ENCODE data around the gene ANXA2. TPM values are rescaled to one million over a fixed set of nuclear protein-coding genes. Genes with fewer than 3 reads are reported as not detected.

The ANXA2 gene
- total and polyA plus RNA-seq, 4 donors: 62.7 to 138 (median 107) TPM

DNA sequence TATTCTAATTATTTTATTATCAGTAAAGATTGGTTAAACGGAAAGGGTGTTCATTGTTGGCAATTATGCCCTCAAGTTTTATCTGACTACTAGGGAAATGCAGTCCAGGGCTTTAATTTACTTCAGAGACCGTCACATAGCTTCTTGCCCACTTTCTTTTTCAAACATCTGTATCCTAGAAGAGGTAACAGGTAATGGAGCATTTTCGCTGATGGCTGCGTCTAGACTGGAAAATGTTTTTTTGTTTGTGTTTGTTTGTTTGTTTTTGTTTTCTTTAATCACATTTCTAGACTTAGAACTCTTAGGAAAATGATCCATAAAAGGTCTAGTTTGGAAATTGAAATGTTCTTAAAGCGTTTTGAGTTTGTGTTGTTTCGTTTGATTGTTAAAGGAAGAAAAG, 71.4 kb downstream of the ANXA2 start:
- H3K4me3 ChIP-seq (ENCODE audit: low read depth in 1 of 3, low read length in 3 of 3): no peak overlapping the region
- no peak for DNase-seq (ENCODE audit: low spot score)
- 27% methylated on average over 6 of the region's 6 CpGs for WGBS
- peaks cover 0 to 8% (median 0%) of the 10 kb centered on the region in 4 donors for H3K27me3 ChIP-seq (ENCODE audit: control insufficient read depth in 4 of 4, insufficient read depth in 4 of 4, low read length in 3 of 4)
- H3K36me3 ChIP-seq (ENCODE audit: control insufficient read depth in 4 of 4, insufficient read depth in 3 of 4, low read depth in 1 of 4, low read length in 3 of 4): no peaks in the 10 kb centered on the region
- no peak overlapping the region for H3K9ac ChIP-seq (ENCODE audit: low read depth in 1 of 2, low read length in 2 of 2)
- TF ChIP-seq HNF4A (conservative IDR thresholded peaks at IDR 0.05): no peak
- TF ChIP-seq, protein P1, sequence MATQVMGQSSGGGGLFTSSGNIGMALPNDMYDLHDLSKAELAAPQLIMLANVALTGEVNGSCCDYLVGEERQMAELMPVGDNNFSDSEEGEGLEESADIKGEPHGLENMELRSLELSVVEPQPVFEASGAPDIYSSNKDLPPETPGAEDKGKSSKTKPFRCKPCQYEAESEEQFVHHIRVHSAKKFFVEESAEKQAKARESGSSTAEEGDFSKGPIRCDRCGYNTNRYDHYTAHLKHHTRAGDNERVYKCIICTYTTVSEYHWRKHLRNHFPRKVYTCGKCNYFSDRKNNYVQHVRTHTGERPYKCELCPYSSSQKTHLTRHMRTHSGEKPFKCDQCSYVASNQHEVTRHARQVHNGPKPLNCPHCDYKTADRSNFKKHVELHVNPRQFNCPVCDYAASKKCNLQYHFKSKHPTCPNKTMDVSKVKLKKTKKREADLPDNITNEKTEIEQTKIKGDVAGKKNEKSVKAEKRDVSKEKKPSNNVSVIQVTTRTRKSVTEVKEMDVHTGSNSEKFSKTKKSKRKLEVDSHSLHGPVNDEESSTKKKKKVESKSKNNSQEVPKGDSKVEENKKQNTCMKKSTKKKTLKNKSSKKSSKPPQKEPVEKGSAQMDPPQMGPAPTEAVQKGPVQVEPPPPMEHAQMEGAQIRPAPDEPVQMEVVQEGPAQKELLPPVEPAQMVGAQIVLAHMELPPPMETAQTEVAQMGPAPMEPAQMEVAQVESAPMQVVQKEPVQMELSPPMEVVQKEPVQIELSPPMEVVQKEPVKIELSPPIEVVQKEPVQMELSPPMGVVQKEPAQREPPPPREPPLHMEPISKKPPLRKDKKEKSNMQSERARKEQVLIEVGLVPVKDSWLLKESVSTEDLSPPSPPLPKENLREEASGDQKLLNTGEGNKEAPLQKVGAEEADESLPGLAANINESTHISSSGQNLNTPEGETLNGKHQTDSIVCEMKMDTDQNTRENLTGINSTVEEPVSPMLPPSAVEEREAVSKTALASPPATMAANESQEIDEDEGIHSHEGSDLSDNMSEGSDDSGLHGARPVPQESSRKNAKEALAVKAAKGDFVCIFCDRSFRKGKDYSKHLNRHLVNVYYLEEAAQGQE (IDR thresholded peaks at IDR 0.05): no peak
- no peaks in the 10 kb centered on the region for H3K9me3 ChIP-seq (ENCODE audit: control insufficient read depth in 4 of 4, low read length in 3 of 4)
- H3K4me1 ChIP-seq (ENCODE audit: control insufficient read depth in 4 of 4, insufficient read depth in 4 of 4, low read length in 3 of 4): no peaks in the 10 kb centered on the region
- H3K27ac ChIP-seq (ENCODE audit: low read depth in 1 of 2, low read length in 2 of 2): no peak overlapping the region

DNA sequence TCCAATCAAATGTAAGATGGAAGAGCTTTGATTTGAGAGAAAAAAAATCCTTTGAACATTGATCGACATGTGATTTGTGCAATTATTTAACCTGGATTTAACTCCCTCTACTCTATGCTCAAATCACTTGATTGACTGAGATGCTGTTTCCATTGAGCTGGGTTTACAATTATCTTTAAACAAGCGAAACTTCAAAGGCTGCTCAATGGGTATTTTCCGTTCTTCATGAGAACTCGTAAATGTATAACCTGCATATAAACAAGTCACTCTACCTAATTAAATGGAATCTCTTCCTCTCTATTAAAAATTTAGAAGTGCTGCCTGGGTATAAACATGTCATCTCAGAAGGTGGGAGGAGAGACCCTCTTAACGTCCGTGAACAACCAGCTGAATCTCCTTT, 71.9 kb downstream of the ANXA2 start:
- no peak overlapping the region for H3K9ac ChIP-seq (ENCODE audit: low read depth in 1 of 2, low read length in 2 of 2)
- H3K9me3 ChIP-seq (ENCODE audit: control insufficient read depth in 4 of 4, low read length in 3 of 4): no peaks in the 10 kb centered on the region
- no peaks in the 10 kb centered on the region for H3K4me1 ChIP-seq (ENCODE audit: control insufficient read depth in 4 of 4, insufficient read depth in 4 of 4, low read length in 3 of 4)
- peaks cover 0 to 8% (median 0%) of the 10 kb centered on the region in 4 donors for H3K27me3 ChIP-seq (ENCODE audit: control insufficient read depth in 4 of 4, insufficient read depth in 4 of 4, low read length in 3 of 4)
- H3K36me3 ChIP-seq (ENCODE audit: control insufficient read depth in 4 of 4, insufficient read depth in 3 of 4, low read depth in 1 of 4, low read length in 3 of 4): no peaks in the 10 kb centered on the region
- WGBS: 48% methylated on average over 6 of the region's 6 CpGs
- no peak overlapping the region for H3K4me3 ChIP-seq (ENCODE audit: low read depth in 1 of 3, low read length in 3 of 3)
- TF ChIP-seq, protein P2, sequence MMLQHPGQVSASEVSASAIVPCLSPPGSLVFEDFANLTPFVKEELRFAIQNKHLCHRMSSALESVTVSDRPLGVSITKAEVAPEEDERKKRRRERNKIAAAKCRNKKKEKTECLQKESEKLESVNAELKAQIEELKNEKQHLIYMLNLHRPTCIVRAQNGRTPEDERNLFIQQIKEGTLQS (IDR thresholded peaks at IDR 0.05): no peak
- TF ChIP-seq HNF4G (IDR thresholded peaks at IDR 0.05) (no peak), HNF4A (conservative IDR thresholded peaks at IDR 0.05) (no peak), NR2F2 (IDR thresholded peaks at IDR 0.05) (no peak), EGR1 (IDR thresholded peaks at IDR 0.05; ENCODE audit: low read depth in 2 of 2) (no peak), YY1 (IDR thresholded peaks at IDR 0.05) (no peak), RAD21 (IDR thresholded peaks at IDR 0.05) (no peak)
- TF ChIP-seq, protein P3, sequence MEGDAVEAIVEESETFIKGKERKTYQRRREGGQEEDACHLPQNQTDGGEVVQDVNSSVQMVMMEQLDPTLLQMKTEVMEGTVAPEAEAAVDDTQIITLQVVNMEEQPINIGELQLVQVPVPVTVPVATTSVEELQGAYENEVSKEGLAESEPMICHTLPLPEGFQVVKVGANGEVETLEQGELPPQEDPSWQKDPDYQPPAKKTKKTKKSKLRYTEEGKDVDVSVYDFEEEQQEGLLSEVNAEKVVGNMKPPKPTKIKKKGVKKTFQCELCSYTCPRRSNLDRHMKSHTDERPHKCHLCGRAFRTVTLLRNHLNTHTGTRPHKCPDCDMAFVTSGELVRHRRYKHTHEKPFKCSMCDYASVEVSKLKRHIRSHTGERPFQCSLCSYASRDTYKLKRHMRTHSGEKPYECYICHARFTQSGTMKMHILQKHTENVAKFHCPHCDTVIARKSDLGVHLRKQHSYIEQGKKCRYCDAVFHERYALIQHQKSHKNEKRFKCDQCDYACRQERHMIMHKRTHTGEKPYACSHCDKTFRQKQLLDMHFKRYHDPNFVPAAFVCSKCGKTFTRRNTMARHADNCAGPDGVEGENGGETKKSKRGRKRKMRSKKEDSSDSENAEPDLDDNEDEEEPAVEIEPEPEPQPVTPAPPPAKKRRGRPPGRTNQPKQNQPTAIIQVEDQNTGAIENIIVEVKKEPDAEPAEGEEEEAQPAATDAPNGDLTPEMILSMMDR (IDR thresholded peaks at IDR 0.05; ENCODE audit: low read depth, low read length, missing input control): no peak
- TF ChIP-seq, protein P1 (IDR thresholded peaks at IDR 0.05): no peak
- H3K27ac ChIP-seq (ENCODE audit: low read depth in 1 of 2, low read length in 2 of 2): no peak overlapping the region
- no peak for DNase-seq (ENCODE audit: low spot score)

Data from liver (tissue), 9 donors.